ENCODE measurements around the gene PLEKHG1.

PLEKHG1 gene

DNA sequence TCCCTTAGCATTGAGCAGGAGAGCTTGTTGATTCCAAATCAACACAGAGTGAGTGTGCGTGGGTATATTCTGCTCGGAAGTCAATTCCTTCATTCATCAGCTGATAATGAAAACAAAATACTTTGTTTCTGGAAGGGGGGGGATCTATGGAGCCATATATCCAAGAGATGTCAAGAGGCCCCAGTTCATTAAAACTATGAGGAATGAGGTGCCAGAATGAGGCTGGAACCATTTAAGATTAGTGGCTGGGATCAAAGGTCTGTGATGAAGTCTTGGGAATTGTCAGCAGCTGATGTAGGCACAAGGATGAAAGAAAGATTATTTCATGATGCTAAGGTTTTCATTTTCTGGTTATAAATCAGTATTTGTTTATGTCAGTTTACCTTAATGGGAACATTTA is 30.5 kb upstream of the PLEKHG1 start:
- Histone ChIP-seq H3K4me2 (ENCODE audit: low read depth, low read length, poor library complexity, severe bottlenecking) (no peak overlapping the region), H3K9me3 (ENCODE audit: insufficient read depth, low read length) (no peaks in the 10 kb centered on the region), H3K4me3 (ENCODE audit: insufficient read depth, low read length, poor library complexity, severe bottlenecking) (no peak overlapping the region), H3K36me3 (ENCODE audit: low read length) (no peaks in the 10 kb centered on the region), H3K79me2 (ENCODE audit: insufficient read depth, low read length) (no peaks in the 10 kb centered on the region), H4K20me1 (ENCODE audit: low read depth, low read length) (no peaks in the 10 kb centered on the region), H2AFZ (ENCODE audit: low read depth, low read length, severe bottlenecking) (no peak overlapping the region), H3K9ac (ENCODE audit: low read length) (no peak overlapping the region), H3K27ac (ENCODE audit: low read depth, low read length) (no peak overlapping the region), H3K27me3 (ENCODE audit: low read length) (no peaks in the 10 kb centered on the region), H3K9me2 (replicated peaks; ENCODE audit: insufficient read depth, low read length) (no peaks in the 10 kb centered on the region), H3F3A (ENCODE audit: insufficient read depth) (no peaks in the 10 kb centered on the region)
- TF ChIP-seq, protein P1, sequence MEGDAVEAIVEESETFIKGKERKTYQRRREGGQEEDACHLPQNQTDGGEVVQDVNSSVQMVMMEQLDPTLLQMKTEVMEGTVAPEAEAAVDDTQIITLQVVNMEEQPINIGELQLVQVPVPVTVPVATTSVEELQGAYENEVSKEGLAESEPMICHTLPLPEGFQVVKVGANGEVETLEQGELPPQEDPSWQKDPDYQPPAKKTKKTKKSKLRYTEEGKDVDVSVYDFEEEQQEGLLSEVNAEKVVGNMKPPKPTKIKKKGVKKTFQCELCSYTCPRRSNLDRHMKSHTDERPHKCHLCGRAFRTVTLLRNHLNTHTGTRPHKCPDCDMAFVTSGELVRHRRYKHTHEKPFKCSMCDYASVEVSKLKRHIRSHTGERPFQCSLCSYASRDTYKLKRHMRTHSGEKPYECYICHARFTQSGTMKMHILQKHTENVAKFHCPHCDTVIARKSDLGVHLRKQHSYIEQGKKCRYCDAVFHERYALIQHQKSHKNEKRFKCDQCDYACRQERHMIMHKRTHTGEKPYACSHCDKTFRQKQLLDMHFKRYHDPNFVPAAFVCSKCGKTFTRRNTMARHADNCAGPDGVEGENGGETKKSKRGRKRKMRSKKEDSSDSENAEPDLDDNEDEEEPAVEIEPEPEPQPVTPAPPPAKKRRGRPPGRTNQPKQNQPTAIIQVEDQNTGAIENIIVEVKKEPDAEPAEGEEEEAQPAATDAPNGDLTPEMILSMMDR (IDR thresholded peaks at IDR 0.05; ENCODE audit: insufficient read depth, low read length, poor library complexity, severe bottlenecking), result no peak
- no peak for TF ChIP-seq EZH2phosphoT487 (conservative IDR thresholded peaks at IDR 0.05; ENCODE audit: low read length)

GRCh38 chr6:150573041-150573681 is 26.5 kb upstream of the PLEKHG1 start:
- no peaks in the 10 kb centered on the region for H3K27me3 ChIP-seq (ENCODE audit: low read length)
- H3K4me3 ChIP-seq (ENCODE audit: insufficient read depth, low read length, poor library complexity, severe bottlenecking), result no peak overlapping the region
- no peak overlapping the region for H3K4me2 ChIP-seq (ENCODE audit: low read depth, low read length, poor library complexity, severe bottlenecking)
- no peaks in the 10 kb centered on the region for H4K20me1 ChIP-seq (ENCODE audit: low read depth, low read length)
- H3K9ac ChIP-seq (ENCODE audit: low read length), result no peak overlapping the region
- no peaks in the 10 kb centered on the region for H3K36me3 ChIP-seq (ENCODE audit: low read length)
- H2AFZ ChIP-seq (ENCODE audit: low read depth, low read length, severe bottlenecking), result no peak overlapping the region
- no peaks in the 10 kb centered on the region for H3K9me3 ChIP-seq (ENCODE audit: insufficient read depth, low read length)
- H3K79me2 ChIP-seq (ENCODE audit: insufficient read depth, low read length), result no peaks in the 10 kb centered on the region
- TF ChIP-seq EZH2phosphoT487 (conservative IDR thresholded peaks at IDR 0.05; ENCODE audit: low read length), result no peak
- TF ChIP-seq, protein P1 (IDR thresholded peaks at IDR 0.05; ENCODE audit: insufficient read depth, low read length, poor library complexity, severe bottlenecking), result no peak
- no peaks in the 10 kb centered on the region for H3F3A ChIP-seq (ENCODE audit: insufficient read depth)
- no peak overlapping the region for H3K27ac ChIP-seq (ENCODE audit: low read depth, low read length)
- no peaks in the 10 kb centered on the region for H3K9me2 ChIP-seq (replicated peaks; ENCODE audit: insufficient read depth, low read length)

DNA sequence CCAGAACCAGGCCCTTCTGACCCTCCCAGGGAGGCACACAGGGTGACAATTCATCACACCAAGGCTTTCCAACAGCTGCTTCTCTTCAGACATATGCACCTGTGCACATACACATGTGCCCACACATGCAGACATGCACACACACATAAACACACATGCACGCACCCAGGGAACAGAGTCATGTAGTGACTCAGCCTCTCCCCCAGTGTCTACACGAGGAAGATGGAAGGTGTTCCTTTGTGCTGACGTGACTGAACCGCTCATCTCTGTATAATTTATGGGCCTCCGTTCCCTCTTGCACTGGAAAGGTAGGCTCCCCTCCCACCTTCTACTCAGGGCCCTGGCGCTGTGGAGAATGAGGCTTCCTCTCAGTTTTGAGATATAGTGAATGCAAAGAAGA is 23.8 kb upstream of the PLEKHG1 start:
- H3K9me3 ChIP-seq (ENCODE audit: insufficient read depth, low read length), result no peaks in the 10 kb centered on the region

More for the DNA sequence above, 23.8 kb upstream of the PLEKHG1 start:
- H3F3A ChIP-seq (ENCODE audit: insufficient read depth), result no peaks in the 10 kb centered on the region
- no peak for TF ChIP-seq EZH2phosphoT487 (conservative IDR thresholded peaks at IDR 0.05; ENCODE audit: low read length)
- TF ChIP-seq, protein P1 (IDR thresholded peaks at IDR 0.05; ENCODE audit: insufficient read depth, low read length, poor library complexity, severe bottlenecking), result no peak
- no peaks in the 10 kb centered on the region for H3K36me3 ChIP-seq (ENCODE audit: low read length)
- H4K20me1 ChIP-seq (ENCODE audit: low read depth, low read length), result no peaks in the 10 kb centered on the region
- no peak overlapping the region for H2AFZ ChIP-seq (ENCODE audit: low read depth, low read length, severe bottlenecking)
- no peaks in the 10 kb centered on the region for H3K9me2 ChIP-seq (replicated peaks; ENCODE audit: insufficient read depth, low read length)
- no peaks in the 10 kb centered on the region for H3K79me2 ChIP-seq (ENCODE audit: insufficient read depth, low read length)
- no peaks in the 10 kb centered on the region for H3K27me3 ChIP-seq (ENCODE audit: low read length)
- H3K4me3 ChIP-seq (ENCODE audit: insufficient read depth, low read length, poor library complexity, severe bottlenecking), result no peak overlapping the region
- no peak overlapping the region for H3K27ac ChIP-seq (ENCODE audit: low read depth, low read length)
- H3K9ac ChIP-seq (ENCODE audit: low read length), result no peak overlapping the region
- H3K4me2 ChIP-seq (ENCODE audit: low read depth, low read length, poor library complexity, severe bottlenecking), result no peak overlapping the region
